Neural cell (in vitro differentiated cells): ENCODE results near the gene ITPR2. TPM values are rescaled to one million over a fixed set of nuclear protein-coding genes. Genes with fewer than 3 reads are reported as not detected.

ENCODE experiments used
- H2AFZ ChIP-seq: fragments of 200-600, 300-800 bp; sonication (generic), shearing (Covaris generic); 2 replicates; pipeline ENCODE4 v1.6.0; 2014; ENCODE audit warnings: low read depth, mild to moderate bottlenecking, antibody characterized with exemption, low read length, moderate library complexity
- H3F3A ChIP-seq: fragments of 200-600 bp; shearing (Covaris generic); 2 replicates; pipeline ENCODE4 v1.6.1; 2016; ENCODE audit warnings: mild to moderate bottlenecking, moderate library complexity, mixed read lengths, antibody characterized with exemption, low read length; ENCODE audit not compliant: insufficient read depth, poor library complexity, severe bottlenecking
- H3K27ac ChIP-seq: fragments of 200-600, 300-800 bp; sonication (generic), shearing (Covaris generic); 2 replicates; pipeline ENCODE4 v1.5.1; 2014; ENCODE audit warnings: mild to moderate bottlenecking, low read length, moderate library complexity
- H3K27me3 ChIP-seq: fragments of 300-800, 200-600 bp; sonication (generic), shearing (Covaris generic); 2 replicates; pipeline ENCODE4 v1.6.0; 2014; ENCODE audit warnings: mild to moderate bottlenecking, low read depth, low read length, moderate library complexity; ENCODE audit not compliant: insufficient read depth
- H3K36me3 ChIP-seq: fragments of 300-800, 200-600 bp; sonication (generic), shearing (Covaris generic); 2 replicates; pipeline ENCODE4 v1.5.1; 2014; ENCODE audit warnings: mild to moderate bottlenecking, antibody characterized with exemption, low read length, moderate library complexity; ENCODE audit not compliant: insufficient read depth
- H3K4me2 ChIP-seq: fragments of 300-800, 200-600 bp; sonication (generic), shearing (Covaris generic); 2 replicates; pipeline ENCODE4 v1.6.0; 2014; ENCODE audit warnings: mild to moderate bottlenecking, low read length
- H3K4me3 ChIP-seq: fragments of 300-800, 200-600 bp; sonication (generic), shearing (Covaris generic); 2 replicates; pipeline ENCODE4 v1.5.1; 2014; ENCODE audit warnings: mild to moderate bottlenecking, low read length, moderate library complexity
- H3K79me2 ChIP-seq: fragments of 200-600 bp; shearing (Covaris generic); replicated peaks from 2 replicates; pipeline ENCODE4 v1.6.0; 2014; ENCODE audit warnings: mild to moderate bottlenecking, low read length, moderate library complexity; ENCODE audit not compliant: insufficient read depth
- H3K9ac ChIP-seq: fragments of 300-800, 200-600 bp; sonication (generic), shearing (Covaris generic); 2 replicates; pipeline ENCODE4 v1.6.1; 2016; ENCODE audit warnings: mild to moderate bottlenecking, low read length, mixed read lengths
- H3K9me2 ChIP-seq: fragments of 200-600 bp; shearing (Covaris generic); 2 replicates; pipeline ENCODE4 v1.6.1; 2016; ENCODE audit warnings: mild to moderate bottlenecking, low read length, mixed read lengths; ENCODE audit not compliant: insufficient read depth
- H3K9me3 ChIP-seq: fragments of 200-600, 300-800 bp; sonication (generic), shearing (Covaris generic); 2 replicates; pipeline ENCODE4 v1.6.1; 2016; ENCODE audit warnings: mild to moderate bottlenecking, mixed run types, low read length, moderate library complexity, mixed read lengths
- H4K20me1 ChIP-seq: fragments of 200-600 bp; shearing (Covaris generic); 2 replicates; pipeline ENCODE4 v1.6.1; 2016; ENCODE audit warnings: mild to moderate bottlenecking, mixed run types; ENCODE audit not compliant: insufficient read depth
- EP300 ChIP-seq: fragments of 450-650 bp; conservative IDR thresholded peaks from 2 replicates; pipeline ENCODE4 v1.6.1; 2014; ENCODE audit warnings: antibody characterized with exemption, mild to moderate bottlenecking, moderate library complexity; ENCODE audit not compliant: poor library complexity, severe bottlenecking
- EZH2 ChIP-seq: fragments of 200-600, 300-800 bp; shearing (Covaris generic), sonication (generic); IDR thresholded peaks from 2 replicates; pipeline ENCODE4 v1.6.1; 2014; ENCODE audit warnings: antibody characterized with exemption, low read length, borderline replicate concordance, mild to moderate bottlenecking; ENCODE audit not compliant: insufficient read depth, poor library complexity, severe bottlenecking
- MXI1 ChIP-seq: fragments of 450-650 bp; conservative IDR thresholded peaks from 2 replicates; pipeline ENCODE4 v1.6.1; 2014; ENCODE audit warnings: antibody characterized with exemption, mild to moderate bottlenecking; ENCODE audit not compliant: poor library complexity, severe bottlenecking
- POLR2AphosphoS5 ChIP-seq: IDR thresholded peaks from 2 replicates; pipeline ENCODE4 v1.6.1; 2012
- RAD21 ChIP-seq: fragments of 450-650 bp; conservative IDR thresholded peaks from 2 replicates; pipeline ENCODE4 v1.6.1; 2014; ENCODE audit warnings: antibody characterized with exemption, mild to moderate bottlenecking, moderate library complexity
- SMC3 ChIP-seq: fragments of 450-650 bp; conservative IDR thresholded peaks from 2 replicates; pipeline ENCODE4 v1.6.1; 2014; ENCODE audit warnings: antibody characterized with exemption, mild to moderate bottlenecking, moderate library complexity; ENCODE audit not compliant: poor library complexity
- TAF1 ChIP-seq: IDR thresholded peaks from 2 replicates; pipeline ENCODE4 v1.6.1; 2012; ENCODE audit warnings: low read depth
- polyA plus RNA-seq: library from polyadenylated mRNA; depleted of rRNA; stranded (reverse); fragments of >200 nt; gene quantifications from 2 replicates; pipeline ENCODE4 v1.2.3, GENCODE V29; 2014
- TF ChIP-seq, protein P1 (sequence below): IDR thresholded peaks from 2 replicates; pipeline ENCODE4 v1.6.1; 2012; ENCODE audit warnings: borderline replicate concordance
- TF ChIP-seq, protein P2 (sequence below): fragments of 450-650 bp; IDR thresholded peaks from 2 replicates; pipeline ENCODE4 v1.5.1; 2014; ENCODE audit warnings: antibody characterized with exemption, mild to moderate bottlenecking, moderate library complexity; ENCODE audit not compliant: poor library complexity, severe bottlenecking

Gene ITPR2
- polyA plus RNA-seq, 1 donor from 2014 or later = 2.0 TPM

DNA sequence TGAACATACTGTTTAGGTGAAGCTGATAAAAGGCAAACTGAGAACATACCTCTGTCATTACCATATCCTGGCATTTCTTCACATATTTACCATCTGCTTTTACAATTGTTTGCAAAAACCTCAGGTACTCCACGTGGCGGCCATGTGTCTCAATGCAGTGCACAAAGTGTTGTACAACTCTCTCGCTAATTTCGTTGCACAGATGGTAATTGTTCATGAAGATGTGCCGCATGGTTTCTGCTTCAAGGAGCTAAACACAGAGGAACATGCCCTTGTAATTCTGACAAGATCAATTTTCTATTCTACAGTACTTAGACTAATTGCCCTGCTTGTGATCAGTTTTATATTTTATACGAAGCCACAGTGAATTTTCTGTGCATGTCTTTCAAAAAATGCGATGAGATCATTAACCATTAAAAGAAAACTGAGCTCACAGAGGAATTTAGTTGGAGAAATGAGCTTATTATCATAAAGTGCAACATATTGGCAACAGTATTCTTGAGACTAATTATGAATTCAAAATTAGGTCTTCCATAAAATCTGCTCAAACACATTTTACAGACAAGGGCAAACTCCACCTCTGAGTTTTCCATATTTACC lies 233.8 kb downstream of the ITPR2 start:
- Histone ChIP-seq H4K20me1 (no peaks in the 10 kb centered on the region), H3K9me3 (no peaks in the 10 kb centered on the region), H3K27me3 (no peaks in the 10 kb centered on the region)

DNA sequence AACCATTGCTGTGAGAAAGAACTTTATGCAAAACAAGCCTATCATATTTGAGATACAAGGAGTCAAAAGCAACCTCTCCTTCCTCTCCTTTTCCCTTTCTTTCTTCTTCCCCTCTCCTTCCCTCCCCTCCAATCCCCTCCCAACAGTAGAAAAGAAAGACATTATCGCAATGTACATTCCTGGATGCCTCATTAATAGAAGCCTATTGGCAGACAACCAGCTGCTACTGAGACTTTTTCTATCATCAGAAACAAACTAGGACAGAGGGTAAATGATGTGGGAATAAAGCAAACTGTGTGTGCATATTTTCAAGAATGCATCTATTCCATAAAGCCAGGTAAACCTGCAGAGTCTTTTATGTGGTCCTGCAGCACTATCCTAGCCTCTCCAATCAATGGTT lies 237.2 kb downstream of the ITPR2 start:
- Histone ChIP-seq H3K4me3 (no peak overlapping the region), H3F3A (no peaks in the 10 kb centered on the region), H4K20me1 (no peaks in the 10 kb centered on the region), H2AFZ (no peak overlapping the region), H3K27ac (no peak overlapping the region), H3K4me2 (no peak overlapping the region), H3K9ac (no peak overlapping the region), H3K27me3 (no peaks in the 10 kb centered on the region), H3K36me3 (no peaks in the 10 kb centered on the region), H3K79me2 (no peaks in the 10 kb centered on the region), H3K9me3 (no peaks in the 10 kb centered on the region), H3K9me2 (no peaks in the 10 kb centered on the region)
- no peak for TF ChIP-seq MXI1
- no peak for TF ChIP-seq RAD21
- TF ChIP-seq SMC3 = no peak
- no peak for TF ChIP-seq EP300
- no peak for TF ChIP-seq TAF1
- TF ChIP-seq, protein P1, sequence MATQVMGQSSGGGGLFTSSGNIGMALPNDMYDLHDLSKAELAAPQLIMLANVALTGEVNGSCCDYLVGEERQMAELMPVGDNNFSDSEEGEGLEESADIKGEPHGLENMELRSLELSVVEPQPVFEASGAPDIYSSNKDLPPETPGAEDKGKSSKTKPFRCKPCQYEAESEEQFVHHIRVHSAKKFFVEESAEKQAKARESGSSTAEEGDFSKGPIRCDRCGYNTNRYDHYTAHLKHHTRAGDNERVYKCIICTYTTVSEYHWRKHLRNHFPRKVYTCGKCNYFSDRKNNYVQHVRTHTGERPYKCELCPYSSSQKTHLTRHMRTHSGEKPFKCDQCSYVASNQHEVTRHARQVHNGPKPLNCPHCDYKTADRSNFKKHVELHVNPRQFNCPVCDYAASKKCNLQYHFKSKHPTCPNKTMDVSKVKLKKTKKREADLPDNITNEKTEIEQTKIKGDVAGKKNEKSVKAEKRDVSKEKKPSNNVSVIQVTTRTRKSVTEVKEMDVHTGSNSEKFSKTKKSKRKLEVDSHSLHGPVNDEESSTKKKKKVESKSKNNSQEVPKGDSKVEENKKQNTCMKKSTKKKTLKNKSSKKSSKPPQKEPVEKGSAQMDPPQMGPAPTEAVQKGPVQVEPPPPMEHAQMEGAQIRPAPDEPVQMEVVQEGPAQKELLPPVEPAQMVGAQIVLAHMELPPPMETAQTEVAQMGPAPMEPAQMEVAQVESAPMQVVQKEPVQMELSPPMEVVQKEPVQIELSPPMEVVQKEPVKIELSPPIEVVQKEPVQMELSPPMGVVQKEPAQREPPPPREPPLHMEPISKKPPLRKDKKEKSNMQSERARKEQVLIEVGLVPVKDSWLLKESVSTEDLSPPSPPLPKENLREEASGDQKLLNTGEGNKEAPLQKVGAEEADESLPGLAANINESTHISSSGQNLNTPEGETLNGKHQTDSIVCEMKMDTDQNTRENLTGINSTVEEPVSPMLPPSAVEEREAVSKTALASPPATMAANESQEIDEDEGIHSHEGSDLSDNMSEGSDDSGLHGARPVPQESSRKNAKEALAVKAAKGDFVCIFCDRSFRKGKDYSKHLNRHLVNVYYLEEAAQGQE = no peak
- TF ChIP-seq EZH2 = no peak

More for the DNA sequence above, 233.8 kb downstream of the ITPR2 start:
- no peaks in the 10 kb centered on the region for H3F3A ChIP-seq
- no peaks in the 10 kb centered on the region for H3K79me2 ChIP-seq
- H3K36me3 ChIP-seq = no peaks in the 10 kb centered on the region
- no peak overlapping the region for H2AFZ ChIP-seq
- no peak overlapping the region for H3K4me2 ChIP-seq
- peak overlapping the region; percentile 19 for H3K4me3 ChIP-seq
- H3K9me2 ChIP-seq = no peaks in the 10 kb centered on the region
- peak overlapping the region; percentile 32 for H3K27ac ChIP-seq
- no peak overlapping the region for H3K9ac ChIP-seq
- TF ChIP-seq EP300 (no peak), TAF1 (no peak), MXI1 (no peak), SMC3 (no peak), EZH2 (no peak), RAD21 (no peak), POLR2AphosphoS5 (no peak)
- TF ChIP-seq, protein P1 = no peak
- TF ChIP-seq, protein P2, sequence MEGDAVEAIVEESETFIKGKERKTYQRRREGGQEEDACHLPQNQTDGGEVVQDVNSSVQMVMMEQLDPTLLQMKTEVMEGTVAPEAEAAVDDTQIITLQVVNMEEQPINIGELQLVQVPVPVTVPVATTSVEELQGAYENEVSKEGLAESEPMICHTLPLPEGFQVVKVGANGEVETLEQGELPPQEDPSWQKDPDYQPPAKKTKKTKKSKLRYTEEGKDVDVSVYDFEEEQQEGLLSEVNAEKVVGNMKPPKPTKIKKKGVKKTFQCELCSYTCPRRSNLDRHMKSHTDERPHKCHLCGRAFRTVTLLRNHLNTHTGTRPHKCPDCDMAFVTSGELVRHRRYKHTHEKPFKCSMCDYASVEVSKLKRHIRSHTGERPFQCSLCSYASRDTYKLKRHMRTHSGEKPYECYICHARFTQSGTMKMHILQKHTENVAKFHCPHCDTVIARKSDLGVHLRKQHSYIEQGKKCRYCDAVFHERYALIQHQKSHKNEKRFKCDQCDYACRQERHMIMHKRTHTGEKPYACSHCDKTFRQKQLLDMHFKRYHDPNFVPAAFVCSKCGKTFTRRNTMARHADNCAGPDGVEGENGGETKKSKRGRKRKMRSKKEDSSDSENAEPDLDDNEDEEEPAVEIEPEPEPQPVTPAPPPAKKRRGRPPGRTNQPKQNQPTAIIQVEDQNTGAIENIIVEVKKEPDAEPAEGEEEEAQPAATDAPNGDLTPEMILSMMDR = no peak
